Activated CD4-positive, alpha-beta memory T cell treated with anti-CD3 and anti-CD28 coated beads, Interleukin-2, amount 10 ng/mL, durations not matched to agents 7 days and 5 days (primary cell): ENCODE measurements around the gene KYNU. TPM values are rescaled to one million over a fixed set of nuclear protein-coding genes. Genes with fewer than 3 reads are reported as not detected.
A peak's percentile ranks its signal among the peaks of the same experiment; 100 is the strongest.
"Not testable (repeated sequence)": the region's sequence is repeated elsewhere in the genome, so short reads cannot be mapped to it uniquely, and the experiment has no call there.

Experiments
- CTCF ChIA-PET: fragments of 350-600 bp; sonication (Branson Sonifier 250); formaldehyde crosslinking; loops from one replicate; lab custom pipeline; 2021; ENCODE audit warnings: antibody characterized with exemption, inconsistent platforms; lab: Charles Lee
- POLR2A ChIA-PET: fragments of 350-600 bp; sonication (Branson Sonifier 250); formaldehyde crosslinking; loops from one replicate; lab custom pipeline; 2021; ENCODE audit warnings: antibody characterized with exemption; lab: Charles Lee
- DNase-seq: peaks from one replicate; pipeline ENCODE4 v3.0.0-alpha.2; 2020
- H3K27ac Mint-ChIP-seq: one replicate; pipeline ENCODE4 v1.8.0; 2021; ENCODE audit warnings: mild to moderate bottlenecking, mixed read lengths
- H3K27me3 Mint-ChIP-seq: one replicate; pipeline ENCODE4 v1.8.0; 2021; ENCODE audit warnings: mixed read lengths
- H3K36me3 Mint-ChIP-seq: one replicate; pipeline ENCODE4 v1.8.0; 2021; ENCODE audit warnings: low read depth, mixed read lengths
- H3K4me1 Mint-ChIP-seq: one replicate; pipeline ENCODE4 v1.8.0; 2021; ENCODE audit warnings: mixed read lengths
- H3K4me3 Mint-ChIP-seq: one replicate; pipeline ENCODE4 v1.8.0; 2021; ENCODE audit warnings: mild to moderate bottlenecking, mixed read lengths
- H3K9me3 Mint-ChIP-seq: one replicate; pipeline ENCODE4 v1.8.0; 2021; ENCODE audit warnings: mixed read lengths
- total RNA-seq, 2 experiments: library from RNA; stranded (reverse); gene quantifications; one replicate each; pipeline ENCODE4 v1.2.3, GENCODE V29; 2021

The KYNU gene
- total RNA-seq, 2 experiments from 2014 or later = not detected

GRCh38 chr2:143034292-143035074 lies 157.0 kb downstream of the KYNU start:
- Mint-ChIP-seq H3K27ac (no peak overlapping the region), H3K36me3 (no peaks in the 10 kb centered on the region), H3K4me1 (peaks cover 8% of the 10 kb centered on the region), H3K4me3 (no peak overlapping the region), H3K9me3 (no peaks in the 10 kb centered on the region), H3K27me3 (peaks cover 4% of the 10 kb centered on the region)
- POLR2A ChIA-PET = no interaction called here
- peak; percentile 63 for DNase-seq
- CTCF ChIA-PET = interaction anchor here (0.7 to 2.2 kb wide), 17 partner anchors 12 to 576 kb away, joined by 3 to 17 read pairs (median 4); no protein-coding TSS in a partner anchor

- Mint-ChIP-seq H3K27me3 (peaks cover 14% of the 10 kb centered on the region), H3K9me3 (peaks cover 7% of the 10 kb centered on the region), H3K4me1 (no peaks in the 10 kb centered on the region), H3K36me3 (no peaks in the 10 kb centered on the region), H3K27ac (no peak overlapping the region), H3K4me3 (no peak overlapping the region)
- ChIA-PET POLR2A (no interaction called here), CTCF (no interaction called here)
- DNase-seq = no peak
These were observed 174.0 kb downstream of the KYNU start for GRCh38 chr2:143051465-143051864.

GRCh38 chr2:143053437-143053836 lies 176.0 kb downstream of the KYNU start:
- H3K36me3 Mint-ChIP-seq, H3K27ac Mint-ChIP-seq, H3K27me3 Mint-ChIP-seq, DNase-seq, CTCF ChIA-PET, H3K4me3 Mint-ChIP-seq, H3K4me1 Mint-ChIP-seq, POLR2A ChIA-PET: not testable (repeated sequence)
- H3K9me3 Mint-ChIP-seq = peaks cover 13% of the 10 kb centered on the region

- H3K27ac Mint-ChIP-seq = no peak overlapping the region
- ChIA-PET CTCF (no interaction called here), POLR2A (no interaction called here)
- H3K36me3 Mint-ChIP-seq = peaks cover 5% of the 10 kb centered on the region
- peaks cover 12% of the 10 kb centered on the region for H3K27me3 Mint-ChIP-seq
- H3K9me3 Mint-ChIP-seq = peaks cover 13% of the 10 kb centered on the region
- H3K4me3 Mint-ChIP-seq = no peak overlapping the region
- H3K4me1 Mint-ChIP-seq = no peaks in the 10 kb centered on the region
- no peak for DNase-seq
These were observed 179.1 kb downstream of the KYNU start for GRCh38 chr2:143056550-143056949.

- Mint-ChIP-seq H3K27me3 (peaks cover 12% of the 10 kb centered on the region), H3K4me1 (no peaks in the 10 kb centered on the region), H3K36me3 (peaks cover 5% of the 10 kb centered on the region), H3K4me3 (no peak overlapping the region), H3K27ac (no peak overlapping the region), H3K9me3 (peaks cover 14% of the 10 kb centered on the region)
- POLR2A ChIA-PET = no interaction called here
- DNase-seq = no peak
- CTCF ChIA-PET = interaction anchor here (1.6 to 1.8 kb wide), 2 partner anchors 19 to 24 kb away, joined by 4 read pairs; no protein-coding TSS in a partner anchor
These were observed 181.4 kb downstream of the KYNU start for GRCh38 chr2:143058851-143059250.

- POLR2A ChIA-PET = no interaction called here
- peaks cover 13% of the 10 kb centered on the region for H3K9me3 Mint-ChIP-seq
- peaks cover 3% of the 10 kb centered on the region for H3K36me3 Mint-ChIP-seq
- no peak overlapping the region for H3K27ac Mint-ChIP-seq
- CTCF ChIA-PET = no interaction called here
- peaks cover 12% of the 10 kb centered on the region for H3K27me3 Mint-ChIP-seq
- DNase-seq = no peak
- no peak overlapping the region for H3K4me3 Mint-ChIP-seq
- no peaks in the 10 kb centered on the region for H3K4me1 Mint-ChIP-seq
These were observed 186.2 kb downstream of the KYNU start for GRCh38 chr2:143063612-143064200.

GRCh38 chr2:143068094-143068493 lies 190.6 kb downstream of the KYNU start:
- H3K27me3 Mint-ChIP-seq = no peaks in the 10 kb centered on the region
- ChIA-PET POLR2A (no interaction called here), CTCF (no interaction called here)
- H3K9me3 Mint-ChIP-seq = peaks cover 13% of the 10 kb centered on the region
- H3K4me1 Mint-ChIP-seq = no peaks in the 10 kb centered on the region
- no peak for DNase-seq
- no peak overlapping the region for H3K4me3 Mint-ChIP-seq
- peaks cover 3% of the 10 kb centered on the region for H3K36me3 Mint-ChIP-seq
- no peak overlapping the region for H3K27ac Mint-ChIP-seq

GRCh38 chr2:143068509-143068908 lies 191.0 kb downstream of the KYNU start:
- no peak for DNase-seq
- ChIA-PET POLR2A (no interaction called here), CTCF (no interaction called here)
- Mint-ChIP-seq H3K4me3 (no peak overlapping the region), H3K27ac (no peak overlapping the region), H3K36me3 (peaks cover 3% of the 10 kb centered on the region), H3K27me3 (no peaks in the 10 kb centered on the region), H3K9me3 (peaks cover 13% of the 10 kb centered on the region), H3K4me1 (no peaks in the 10 kb centered on the region)

- peaks cover 4% of the 10 kb centered on the region for H3K36me3 Mint-ChIP-seq
- H3K4me3 Mint-ChIP-seq = no peak overlapping the region
- no peaks in the 10 kb centered on the region for H3K27me3 Mint-ChIP-seq
- ChIA-PET CTCF (interaction anchor here (0.7 kb wide), 1 partner anchor 341 kb away, joined by 5 read pairs; no protein-coding TSS in a partner anchor), POLR2A (no interaction called here)
- H3K4me1 Mint-ChIP-seq = no peaks in the 10 kb centered on the region
- H3K9me3 Mint-ChIP-seq = no peaks in the 10 kb centered on the region
- H3K27ac Mint-ChIP-seq = no peak overlapping the region
- no peak for DNase-seq
These were observed 193.2 kb downstream of the KYNU start for GRCh38 chr2:143070704-143071103.

- H3K27ac Mint-ChIP-seq = no peak overlapping the region
- H3K4me3 Mint-ChIP-seq = no peak overlapping the region
- peaks cover 4% of the 10 kb centered on the region for H3K36me3 Mint-ChIP-seq
- ChIA-PET CTCF (interaction anchor here (0.7 kb wide), 1 partner anchor 340 kb away, joined by 5 read pairs; no protein-coding TSS in a partner anchor), POLR2A (no interaction called here)
- no peaks in the 10 kb centered on the region for H3K27me3 Mint-ChIP-seq
- no peaks in the 10 kb centered on the region for H3K4me1 Mint-ChIP-seq
- no peak for DNase-seq
- peaks cover 2% of the 10 kb centered on the region for H3K9me3 Mint-ChIP-seq
These were observed 193.9 kb downstream of the KYNU start for GRCh38 chr2:143071185-143071876.

- H3K27me3 Mint-ChIP-seq, H3K4me1 Mint-ChIP-seq, H3K9me3 Mint-ChIP-seq, POLR2A ChIA-PET, DNase-seq, H3K36me3 Mint-ChIP-seq, CTCF ChIA-PET, H3K4me3 Mint-ChIP-seq, H3K27ac Mint-ChIP-seq: not testable (repeated sequence)
These were observed 197.4 kb downstream of the KYNU start for GRCh38 chr2:143074913-143075312.

GRCh38 chr2:143075711-143076110 lies 198.2 kb downstream of the KYNU start:
- no peaks in the 10 kb centered on the region for H3K27me3 Mint-ChIP-seq
- no peak overlapping the region for H3K4me3 Mint-ChIP-seq
- POLR2A ChIA-PET = no interaction called here
- CTCF ChIA-PET = interaction anchor here (0.9 kb wide), 1 partner anchor 10 kb away, joined by 3 read pairs; no protein-coding TSS in a partner anchor
- no peak overlapping the region for H3K27ac Mint-ChIP-seq
- no peaks in the 10 kb centered on the region for H3K4me1 Mint-ChIP-seq
- peaks cover 4% of the 10 kb centered on the region for H3K36me3 Mint-ChIP-seq
- H3K9me3 Mint-ChIP-seq = peaks cover 2% of the 10 kb centered on the region
- no peak for DNase-seq

- CTCF ChIA-PET = interaction anchor here (0.6 to 1.6 kb wide), 4 partner anchors 19 to 144 kb away, joined by 3 to 4 read pairs (median 4); no protein-coding TSS in a partner anchor
- no peak for DNase-seq
- H3K4me3 Mint-ChIP-seq = no peak overlapping the region
- no peak overlapping the region for H3K27ac Mint-ChIP-seq
- H3K36me3 Mint-ChIP-seq = peaks cover 4% of the 10 kb centered on the region
- no peaks in the 10 kb centered on the region for H3K27me3 Mint-ChIP-seq
- POLR2A ChIA-PET = no interaction called here
- peaks cover 2% of the 10 kb centered on the region for H3K9me3 Mint-ChIP-seq
- H3K4me1 Mint-ChIP-seq = peaks cover under 1% of the 10 kb centered on the region
These were observed 200.6 kb downstream of the KYNU start for GRCh38 chr2:143078104-143078503.
